Renal cortex interstitium (tissue), 11 donors: ENCODE data around the gene PCBD2. TPM values are rescaled to one million over a fixed set of nuclear protein-coding genes. Genes with fewer than 3 reads are reported as not detected.
"Not testable (repeated sequence)": the region's sequence is repeated elsewhere in the genome, so short reads cannot be mapped to it uniquely, and the experiment has no call there.

Source experiments
- DNase-seq, 11 donors: peaks; one replicate each; pipeline ENCODE4 v3.0.0-alpha.2; 2013; ENCODE audit warnings: low read depth in 9 of 11, low spot score in 4 of 11; ENCODE audit errors: extremely low read depth in 1 of 11
- polyA plus RNA-seq, 3 donors: library from polyadenylated mRNA; unstranded; fragments of 120-200 nt; gene quantifications; one replicate each; pipeline ENCODE4 v1.2.1, GENCODE V29; 2013; ENCODE audit not compliant: insufficient read length in 3 of 3

PCBD2 gene
- polyA plus RNA-seq, 3 donors, result 10.5 to 16.5 (median 12.2) TPM

DNA sequence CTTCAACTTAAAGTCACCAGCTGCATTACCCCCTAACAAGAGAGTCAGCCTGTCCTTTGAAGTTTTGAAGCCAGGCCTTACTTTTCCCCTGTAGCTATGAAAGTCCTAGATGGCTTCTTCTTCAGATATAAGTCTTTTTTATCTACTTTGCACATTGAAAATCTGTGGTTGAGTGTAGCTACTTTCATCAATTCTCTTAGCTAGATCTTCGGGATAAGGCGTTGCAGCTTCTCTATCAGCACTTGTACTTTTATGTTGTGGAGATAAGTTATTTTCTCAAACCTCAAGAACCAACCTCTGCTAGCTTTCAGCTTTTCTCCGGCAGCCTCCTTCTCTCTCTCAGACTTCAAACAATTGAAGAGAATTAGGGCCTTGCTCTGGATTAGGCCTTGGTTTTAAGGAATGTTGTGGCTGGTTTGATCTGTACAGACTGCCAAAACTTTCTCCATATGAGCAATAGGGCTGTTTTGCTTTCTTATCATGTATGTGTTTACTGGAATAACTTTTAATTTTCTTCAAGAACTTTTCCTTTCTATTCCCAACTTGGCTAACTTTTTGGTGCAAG, 84.4 kb downstream of the PCBD2 start:
- no peak for DNase-seq

DNA sequence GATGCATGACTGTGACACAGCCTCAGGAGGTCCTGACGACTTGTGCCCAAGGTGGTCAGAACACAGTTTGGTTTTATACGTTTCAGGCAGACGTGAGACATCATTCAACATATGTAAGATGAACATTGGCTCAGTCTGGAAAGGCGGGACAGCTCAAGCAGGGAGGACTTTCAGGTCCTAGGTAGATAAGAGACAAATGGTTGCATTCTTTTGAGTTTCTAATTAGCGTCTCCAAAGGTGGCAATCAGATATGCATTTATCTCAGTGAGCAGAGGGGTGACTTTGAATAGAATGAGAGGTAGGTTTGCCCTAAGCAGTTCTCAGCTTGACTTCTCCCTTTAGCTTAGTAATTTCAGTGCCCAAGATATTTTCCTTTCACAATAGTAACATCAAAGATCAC, 85.3 kb downstream of the PCBD2 start:
- DNase-seq, result not testable (repeated sequence)

DNA sequence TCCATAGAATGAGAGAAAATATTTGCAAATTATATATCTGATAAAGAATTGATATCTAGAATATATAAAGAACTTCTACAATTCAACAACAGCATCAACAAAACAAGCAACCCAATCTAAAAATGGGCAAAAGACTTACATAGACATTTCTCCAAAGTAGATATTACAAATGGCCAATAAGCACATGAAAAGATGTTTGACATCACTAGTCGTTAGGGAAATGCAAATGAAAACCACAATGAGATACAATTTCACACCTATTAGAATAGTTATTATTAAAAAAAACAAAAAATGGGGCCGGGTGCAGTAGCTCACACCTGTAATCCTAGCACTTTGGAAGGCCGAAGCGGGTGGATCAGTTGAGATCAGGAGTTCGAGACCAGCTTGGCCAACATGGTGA, 87.2 kb downstream of the PCBD2 start:
- DNase-seq, result no peak

DNA sequence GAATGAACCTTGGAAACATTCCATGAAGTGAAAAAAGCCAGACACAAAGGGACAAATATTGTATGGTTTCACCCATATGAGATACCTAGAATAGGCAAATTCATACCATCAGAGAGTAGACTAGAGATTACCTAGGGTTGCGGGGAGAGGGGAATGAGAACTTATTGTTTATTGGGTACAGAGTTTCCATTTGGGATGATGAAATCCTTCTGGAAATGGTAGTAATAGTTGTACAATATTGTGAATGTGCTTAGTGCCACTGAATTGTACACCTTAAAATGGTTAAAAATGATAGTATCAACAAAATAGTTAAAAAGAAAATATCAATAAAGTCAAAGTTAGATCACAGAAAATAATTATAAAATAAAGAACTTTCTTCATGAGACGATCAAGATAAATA, 88.2 kb downstream of the PCBD2 start:
- DNase-seq, result no peak

DNA sequence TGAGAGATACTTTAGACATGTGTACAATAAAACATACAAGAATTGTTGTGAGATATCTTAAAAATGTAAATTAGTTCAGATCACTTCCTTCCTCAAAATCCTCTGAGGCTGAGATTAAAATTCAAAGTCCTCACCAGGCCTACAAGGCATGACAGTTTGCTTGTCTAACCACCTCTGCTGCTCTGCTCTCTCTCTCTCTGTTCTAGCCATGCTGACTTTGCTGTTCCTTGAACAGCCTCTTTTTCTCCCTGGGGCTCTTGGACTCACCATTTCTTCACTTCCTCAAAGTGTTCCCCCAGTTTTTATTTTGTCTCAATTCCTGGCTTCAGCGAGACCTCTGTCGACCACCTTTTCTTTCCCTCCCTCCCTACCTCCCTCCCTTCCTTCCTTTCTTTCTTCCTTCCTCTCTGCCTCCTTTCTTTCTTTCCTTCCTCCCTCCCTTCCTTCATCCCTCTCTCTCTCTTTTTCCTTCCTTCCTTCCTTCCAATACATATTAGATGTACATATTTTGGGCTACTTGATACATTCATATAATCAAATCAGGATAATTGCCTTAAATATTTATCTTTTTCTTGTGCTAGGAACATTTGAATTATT, 89.7 kb downstream of the PCBD2 start:
- DNase-seq, result no peak

DNA sequence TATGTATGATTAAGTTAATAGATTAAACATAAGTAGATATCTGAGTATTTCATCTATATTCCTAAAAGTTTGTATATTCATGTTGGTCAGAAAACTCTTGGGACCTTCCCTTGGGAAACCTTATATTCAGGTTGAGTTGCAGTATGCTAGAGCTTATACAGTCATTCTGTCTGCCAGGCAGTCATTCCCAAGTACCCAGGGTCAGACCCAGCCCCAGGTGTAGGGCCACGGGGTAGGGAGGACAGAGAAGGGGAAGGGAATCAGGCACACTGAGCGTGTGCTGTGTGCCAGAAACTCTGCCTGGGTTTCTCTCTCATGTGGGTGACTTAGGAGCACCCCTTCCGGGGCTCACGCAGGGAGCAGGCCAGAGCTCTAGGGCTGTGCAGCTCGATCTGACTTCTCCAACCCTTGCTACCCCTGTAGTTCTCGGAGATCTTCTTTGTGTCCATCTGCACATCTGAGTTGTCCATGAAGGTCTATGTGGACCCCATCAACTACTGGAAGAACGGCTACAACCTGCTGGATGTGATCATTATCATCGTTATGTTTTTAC, 91.0 kb downstream of the PCBD2 start:
- DNase-seq, result no peak

DNA sequence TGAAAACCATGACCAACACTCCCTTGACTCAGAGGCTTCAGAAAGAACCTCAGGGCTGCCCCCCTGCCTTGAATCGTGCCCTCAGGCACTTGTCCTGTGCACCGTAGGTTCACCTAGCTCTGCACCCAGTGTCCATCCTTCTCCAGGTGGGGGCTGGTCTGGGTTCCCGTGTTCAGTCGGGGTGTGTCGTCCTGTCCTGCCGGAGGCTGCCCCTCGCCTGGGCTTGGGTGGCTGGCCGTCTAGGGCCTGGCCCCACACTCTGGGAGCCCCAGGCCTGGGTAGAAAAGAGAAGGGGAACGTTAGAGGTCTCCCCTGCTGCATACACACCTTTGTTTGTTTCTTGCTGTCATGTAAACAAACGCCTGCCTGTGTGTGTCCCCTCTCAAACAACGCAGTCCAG, 92.1 kb downstream of the PCBD2 start:
- no peak for DNase-seq

DNA sequence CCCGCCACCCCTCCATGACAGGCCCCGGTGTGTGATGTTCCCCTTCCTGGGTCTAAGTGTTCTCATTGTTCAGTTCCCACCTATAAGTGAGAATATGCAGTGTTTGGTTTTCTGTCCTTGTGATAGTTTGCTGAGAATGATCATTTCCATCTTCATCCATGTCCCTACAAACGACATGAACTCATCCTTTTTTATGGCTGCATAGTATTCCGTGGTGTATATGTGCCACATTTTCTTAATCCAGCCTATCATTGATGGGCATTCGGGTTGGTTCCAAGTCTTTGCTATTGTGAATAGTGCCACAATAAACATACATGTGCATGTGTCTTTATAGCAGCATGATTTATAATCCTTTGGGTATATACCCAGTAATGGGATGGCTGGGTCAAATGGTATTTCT, 93.1 kb downstream of the PCBD2 start:
- DNase-seq, result not testable (repeated sequence)

DNA sequence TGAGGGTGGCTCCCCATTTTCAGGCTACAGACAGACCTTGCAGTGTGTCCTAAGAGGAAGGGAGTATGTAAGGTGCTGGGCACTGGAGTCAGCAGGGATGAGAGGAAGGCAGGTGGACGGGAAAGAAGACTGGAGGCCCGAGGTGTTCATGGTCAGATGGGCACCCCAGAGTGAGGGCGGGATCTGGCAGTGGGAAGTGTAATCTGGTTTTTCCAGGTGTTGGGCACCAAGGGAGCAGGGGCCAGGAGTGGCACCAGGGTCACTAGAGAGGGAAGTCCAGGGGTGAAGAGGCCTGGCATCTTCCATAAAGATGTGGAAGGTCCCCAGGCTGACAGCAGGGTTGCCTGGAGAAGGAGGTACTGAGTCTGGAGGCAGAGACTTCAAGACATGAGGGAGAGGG, 99.4 kb downstream of the PCBD2 start:
- DNase-seq, result no peak

DNA sequence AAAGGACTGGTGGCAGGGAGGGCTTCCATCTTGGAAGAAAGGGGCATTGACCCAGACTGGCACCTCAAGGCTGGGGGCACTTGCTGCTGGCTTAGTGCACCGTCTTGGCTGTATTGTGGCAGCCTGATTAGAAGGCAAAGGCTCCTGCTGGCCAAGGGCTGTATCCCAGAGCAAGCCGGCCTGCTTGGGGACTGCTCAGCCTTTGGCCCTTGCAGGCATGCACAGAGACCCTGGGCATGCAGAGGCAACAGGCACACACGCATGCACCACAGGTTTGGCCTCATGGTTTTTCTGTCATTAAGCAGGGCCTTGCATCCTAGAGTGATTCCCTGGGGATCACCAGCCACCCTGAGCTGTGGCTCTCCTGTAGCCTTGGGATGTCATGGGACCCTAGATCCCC, 100.1 kb downstream of the PCBD2 start:
- no peak for DNase-seq

DNA sequence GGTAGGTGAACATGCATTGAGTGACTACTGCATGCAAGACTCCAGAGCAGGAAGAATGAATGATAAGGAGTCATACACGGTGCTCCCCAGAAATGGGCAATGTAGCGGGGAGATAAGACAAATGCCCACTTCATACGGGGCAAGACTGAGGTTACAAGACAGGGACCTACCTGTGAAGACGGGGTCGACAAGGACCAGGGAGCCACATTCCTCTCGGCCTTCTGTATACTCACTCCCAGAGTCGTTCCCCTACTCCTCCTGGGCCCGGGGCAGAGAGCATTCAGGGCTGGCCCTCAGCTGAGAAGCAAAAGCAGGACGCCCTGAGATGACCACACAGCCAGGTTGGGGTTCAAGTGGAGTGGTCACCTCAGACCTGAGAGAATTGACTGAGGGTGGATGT, 102.4 kb downstream of the PCBD2 start:
- no peak for DNase-seq

DNA sequence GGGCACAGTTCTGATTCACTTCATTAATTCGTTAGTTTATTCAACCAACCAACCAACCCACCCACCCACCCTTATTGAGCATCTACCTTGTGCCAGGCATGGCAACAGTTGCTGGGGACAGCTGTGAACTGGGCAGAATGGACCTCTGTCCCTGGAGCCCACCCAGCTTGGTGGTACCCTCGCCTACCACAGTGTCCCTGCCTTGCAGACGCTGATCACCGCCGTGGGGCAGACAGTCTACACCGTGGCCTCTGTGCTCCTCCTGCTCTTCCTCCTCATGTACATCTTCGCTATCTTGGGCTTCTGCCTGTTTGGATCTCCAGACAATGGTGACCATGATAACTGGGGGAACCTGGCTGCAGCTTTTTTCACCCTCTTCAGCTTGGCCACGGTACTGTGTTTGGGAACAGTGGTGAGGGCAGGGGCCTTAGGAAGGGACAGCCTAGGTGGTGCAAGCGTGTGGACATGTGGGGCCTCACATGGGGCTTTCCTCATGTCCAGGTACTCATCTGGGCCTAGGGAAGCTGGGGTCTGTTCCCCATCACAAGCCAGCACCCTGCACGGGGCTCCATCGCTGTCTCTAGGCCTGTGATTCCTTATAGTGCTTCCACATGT, 102.9 kb downstream of the PCBD2 start:
- DNase-seq, result no peak

DNA sequence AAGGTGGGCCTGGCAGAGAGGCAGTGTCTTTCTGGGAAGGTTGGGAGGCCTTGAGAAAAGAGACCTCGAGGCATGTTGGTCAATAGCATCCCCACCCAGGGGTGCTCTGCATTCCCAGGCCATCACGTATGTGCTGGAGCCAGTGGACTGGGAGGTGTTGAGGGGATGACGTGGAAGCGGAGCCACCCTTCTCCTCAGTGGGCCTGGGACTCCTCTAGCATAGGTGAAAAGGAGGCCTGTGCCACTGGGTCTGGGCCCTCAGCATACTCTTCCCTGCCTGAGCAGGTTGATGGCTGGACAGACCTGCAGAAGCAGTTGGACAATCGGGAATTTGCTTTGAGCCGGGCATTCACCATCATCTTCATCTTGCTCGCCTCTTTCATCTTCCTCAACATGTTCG, 103.6 kb downstream of the PCBD2 start:
- no peak for DNase-seq

DNA sequence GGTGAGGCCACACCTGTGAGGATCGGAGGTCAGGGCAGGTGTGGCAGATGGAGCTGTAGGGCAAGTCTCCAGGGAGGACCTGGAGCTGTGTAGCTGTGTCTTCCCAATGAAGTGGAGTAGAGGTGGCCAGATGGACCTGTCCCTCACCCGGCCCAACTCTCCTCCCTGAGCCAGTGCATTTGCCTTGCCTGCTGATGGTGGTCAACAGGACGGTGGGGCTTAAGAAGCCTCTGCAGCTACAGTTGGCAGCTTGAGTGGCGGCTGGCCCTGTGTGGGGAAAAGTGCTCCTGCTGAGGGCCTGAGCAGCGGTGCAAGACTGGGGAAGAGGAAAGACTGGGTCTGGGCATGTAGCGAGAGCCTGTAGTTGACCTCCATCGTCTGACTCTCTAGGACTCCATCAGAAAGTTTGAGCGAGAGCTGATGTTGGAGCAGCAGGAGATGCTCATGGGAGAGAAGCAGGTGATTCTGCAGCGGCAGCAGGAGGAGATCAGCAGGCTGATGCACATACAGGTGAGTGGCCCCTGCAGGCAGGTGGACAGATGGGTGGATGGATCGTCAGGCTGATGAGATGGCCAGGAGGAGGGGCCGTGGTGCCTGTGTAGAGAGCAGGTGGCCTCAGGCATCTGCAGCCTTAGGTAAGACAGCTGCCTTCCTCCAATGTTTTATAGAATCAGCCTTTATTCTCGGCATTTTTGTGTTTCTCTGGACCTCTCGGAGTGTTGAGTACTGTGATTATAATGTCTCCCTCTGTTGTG, 104.2 kb downstream of the PCBD2 start:
- no peak for DNase-seq

DNA sequence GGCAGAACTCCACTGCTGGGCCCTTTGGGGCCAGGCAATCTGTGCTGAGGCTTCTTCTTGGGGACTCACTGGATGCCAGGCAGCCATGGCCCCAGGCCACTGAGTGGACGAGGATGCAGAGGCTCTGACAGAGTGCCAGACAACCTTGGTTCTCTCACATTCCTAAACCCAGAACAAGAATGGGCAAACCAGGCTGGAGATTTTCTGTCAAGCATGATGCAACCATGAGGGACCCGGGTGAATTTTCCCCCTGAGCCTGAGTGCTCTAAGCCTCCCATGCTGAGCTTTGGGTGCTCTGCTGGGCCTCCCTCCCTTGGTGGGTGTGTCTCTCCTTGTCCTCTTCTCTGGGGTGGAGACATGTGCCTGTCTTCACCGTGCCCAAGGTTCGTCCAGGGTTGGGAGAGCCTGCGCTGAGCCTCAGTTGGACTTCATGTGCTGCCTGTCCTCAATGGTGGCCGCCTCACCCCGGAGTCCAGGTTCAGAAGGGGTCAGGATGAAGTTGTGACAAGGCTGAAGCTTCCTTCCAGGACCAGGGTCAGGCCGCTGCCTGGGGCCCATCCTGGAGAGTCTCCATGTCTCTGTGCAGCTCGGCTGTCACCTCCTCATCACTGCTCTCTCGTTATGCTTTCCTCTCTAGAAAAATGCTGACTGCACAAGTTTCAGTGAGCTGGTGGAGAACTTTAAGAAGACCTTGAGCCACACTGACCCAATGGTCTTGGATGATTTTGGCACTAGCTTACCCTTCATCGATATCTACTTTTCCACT, 105.0 kb downstream of the PCBD2 start:
- no peak for DNase-seq

DNA sequence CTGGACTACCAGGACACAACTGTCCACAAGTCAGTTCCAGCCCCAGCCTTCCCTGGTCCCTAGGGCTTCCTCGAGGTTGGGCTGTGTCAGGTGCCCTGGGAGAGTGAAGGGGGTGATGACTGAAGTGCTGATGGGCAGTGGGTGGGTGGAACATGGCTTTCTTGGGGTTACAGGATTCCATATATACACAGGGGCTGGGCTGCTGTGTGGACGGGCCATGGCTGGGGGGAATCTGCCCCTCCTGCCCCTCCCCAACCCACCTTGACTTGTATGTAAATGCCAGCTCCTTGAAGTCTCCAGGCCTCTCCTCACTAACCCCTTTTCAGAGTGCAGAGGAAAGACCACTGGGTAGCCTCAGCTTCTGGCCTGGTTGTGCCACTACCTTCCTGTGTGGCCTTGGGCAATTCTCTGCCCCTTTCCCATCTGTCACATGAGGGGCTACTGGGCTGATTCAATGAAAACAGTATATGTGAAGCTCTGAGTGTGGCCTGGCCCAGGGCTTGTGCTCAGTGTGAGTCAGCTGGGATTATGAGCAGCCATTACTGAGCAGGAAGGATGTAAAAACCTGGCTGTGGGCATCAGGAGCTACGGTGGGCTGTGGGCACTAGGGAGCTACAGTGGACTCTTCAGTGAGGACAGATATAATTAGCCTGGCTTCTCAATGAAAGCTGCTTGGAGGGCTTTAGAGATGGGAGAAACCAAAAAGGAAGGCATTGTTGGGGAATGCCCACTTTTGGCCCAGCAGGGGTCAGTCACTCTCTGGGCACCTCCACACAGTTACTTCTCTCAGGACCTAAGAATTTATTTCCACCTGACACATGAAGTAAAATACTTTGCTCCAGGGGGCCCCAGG, 105.8 kb downstream of the PCBD2 start:
- no peak for DNase-seq

DNA sequence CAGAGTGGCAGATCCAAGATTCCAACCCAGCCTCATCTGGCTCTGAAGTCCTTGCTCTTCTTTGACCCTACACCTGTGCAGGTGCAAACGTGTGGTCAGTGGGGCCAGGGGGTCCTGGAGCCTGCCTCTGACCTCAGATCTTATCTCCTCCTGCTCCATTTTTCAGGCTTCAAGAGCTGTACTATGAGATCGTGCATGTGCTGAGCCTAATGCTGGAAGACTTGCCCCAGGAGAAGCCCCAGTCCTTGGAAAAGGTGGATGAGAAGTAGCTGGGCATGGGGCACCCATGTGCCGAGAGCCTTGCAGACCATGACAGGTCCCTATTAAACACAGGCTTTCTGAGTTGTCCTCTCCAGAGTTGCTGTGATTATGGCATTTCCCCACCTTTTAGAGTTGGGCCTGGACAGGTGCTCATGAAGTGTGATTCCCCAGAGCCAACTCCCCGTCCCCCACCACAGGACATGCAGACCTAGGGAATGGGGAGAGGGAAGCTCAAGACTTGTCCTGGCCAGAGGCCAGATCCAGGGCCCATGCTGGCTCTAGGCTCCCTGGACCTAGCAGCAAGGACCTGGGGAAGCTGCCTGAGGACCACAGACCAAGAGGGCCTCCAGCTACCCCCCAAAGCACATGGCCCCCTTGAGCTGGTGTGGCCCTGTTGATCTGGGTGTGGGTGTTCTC, 106.6 kb downstream of the PCBD2 start:
- DNase-seq, result no peak

DNA sequence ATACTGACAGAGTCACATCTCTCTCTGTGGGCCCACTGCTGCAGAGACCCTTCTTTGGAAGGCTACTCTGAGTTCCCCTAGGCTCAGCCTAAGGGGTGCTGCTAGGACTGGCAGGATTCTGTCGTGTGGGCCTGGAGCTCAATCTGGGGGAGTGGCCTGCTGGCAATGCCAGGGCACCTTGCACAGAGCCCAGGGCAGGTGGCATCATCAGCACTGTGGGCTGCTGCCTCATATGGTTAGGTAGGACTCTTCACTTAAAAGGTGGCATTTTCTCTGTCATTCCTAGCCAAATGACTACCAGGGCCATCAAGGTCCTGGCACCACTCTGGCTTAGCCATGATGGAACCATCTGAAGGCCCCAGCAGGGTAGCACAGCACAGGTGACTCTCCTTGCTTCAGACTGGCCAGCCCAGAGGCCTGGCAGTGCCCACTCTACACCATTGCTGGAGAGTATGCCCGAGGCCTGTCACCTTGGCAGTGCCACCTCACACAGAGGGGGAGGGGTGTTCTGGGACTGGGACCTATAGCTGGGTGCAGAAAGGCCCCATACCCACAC, 107.2 kb downstream of the PCBD2 start:
- no peak for DNase-seq
